Upper lobe of left lung (tissue), 6 donors: ENCODE data around the gene GNAT3. TPM values are rescaled to one million over a fixed set of nuclear protein-coding genes. Genes with fewer than 3 reads are reported as not detected.

Source experiments
- ATAC-seq, 2 donors: fragments of 200-7000 bp; cut with Tn5 transposase; one replicate each; pipeline ENCODE4 v1.9.1; 2022; ENCODE audit warnings: mild to moderate bottlenecking in 2 of 2, moderate library complexity in 2 of 2; ENCODE audit not compliant: low FRiP score in 2 of 2
- DNase-seq, 2 donors: peaks; one replicate each; pipeline ENCODE4 v3.0.0-alpha.2; 2019 to 2020
- H3K27ac ChIP-seq, 4 donors: fragments of 200-600 bp; sonication (generic); one replicate each; pipeline ENCODE4 v1.5.1; 2016 to 2019
- H3K27me3 ChIP-seq, 4 donors: fragments of 200-600 bp; sonication (generic); one replicate each; pipeline ENCODE4 v1.5.1; 2017 to 2019
- H3K36me3 ChIP-seq, 4 donors: fragments of 200-600 bp; sonication (generic); one replicate each; pipeline ENCODE4 v1.5.1; 2016 to 2019
- H3K4me1 ChIP-seq, 4 donors: fragments of 200-600 bp; sonication (generic); one replicate each; pipeline ENCODE4 v1.5.1; 2018 to 2019
- H3K4me3 ChIP-seq, 4 donors: fragments of 200-600 bp; sonication (generic); one replicate each; pipeline ENCODE4 v1.5.1; 2017 to 2019; ENCODE audit warnings: mild to moderate bottlenecking in 2 of 4, moderate library complexity in 1 of 4
- H3K9me3 ChIP-seq, 4 donors: fragments of 200-600 bp; sonication (generic); one replicate each; pipeline ENCODE4 v1.5.1; 2018 to 2019
- CTCF ChIP-seq, 6 experiments: fragments of 450-650 bp in 4 of 6; fragments of 200-600 bp in 2 of 6; sonication (generic) in 2 of 6; IDR thresholded peaks; one replicate each; pipeline ENCODE4 v1.5.1; 2016 to 2019; ENCODE audit warnings: antibody characterized with exemption in 6 of 6
- EP300 ChIP-seq, 4 donors: sonication (generic); formaldehyde crosslinking; IDR thresholded peaks; one replicate each; pipeline ENCODE4 v1.5.1; 2017; ENCODE audit warnings: antibody characterized with exemption in 4 of 4, control low read depth in 2 of 4
- POLR2A ChIP-seq, 4 donors: fragments of 450-650 bp; IDR thresholded peaks; one replicate each; pipeline ENCODE4 v1.5.1; 2016 to 2017; ENCODE audit warnings: antibody characterized with exemption in 4 of 4, mild to moderate bottlenecking in 2 of 4
- POLR2AphosphoS5 ChIP-seq, 2 donors: sonication (generic); formaldehyde crosslinking; IDR thresholded peaks; one replicate each; pipeline ENCODE4 v1.5.1; 2017; ENCODE audit warnings: antibody characterized with exemption in 2 of 2
- WGBS, 2 donors: methylation state at CpG; one replicate each; pipeline ENCODE4 v1.1.5; 2017 to 2018; 5-methylcytosine and 5-hydroxymethylcytosine counted together
- total RNA-seq, 6 donors: library from RNA; depleted of rRNA in 4 of 6; stranded (reverse); fragments of >200 nt in 4 of 6; gene quantifications; one replicate each; pipeline versions ENCODE4 v1.1.0 to v1.2.1, GENCODE V29; 2016 to 2021
- donor health status: DM: no; HTN: no; CAD: no; lungs with moderate emphysema.
- donor health status: DM: no; HTN: yes; CAD: no; lungs with severe emphysema.

The GNAT3 gene
- total RNA-seq, 6 donors from 2014 or later, result not detected

GRCh38 chr7:80472491-80473200, 39.2 kb downstream of the GNAT3 start:
- ATAC-seq, result no peak
- Histone ChIP-seq H3K36me3 (no peaks in the 10 kb centered on the region), H3K27ac (no peak overlapping the region), H3K4me1 (no peaks in the 10 kb centered on the region), H3K4me3 (no peak overlapping the region), H3K9me3 (no peaks in the 10 kb centered on the region), H3K27me3 (no peaks in the 10 kb centered on the region)
- WGBS, 2 donors, result 55 to 63% methylated on average over 4 of the region's 4 CpGs
- no peak for TF ChIP-seq CTCF (IDR thresholded peaks at IDR 0.05)
- TF ChIP-seq POLR2A (IDR thresholded peaks at IDR 0.05), result no peak
- no peak for TF ChIP-seq POLR2AphosphoS5 (IDR thresholded peaks at IDR 0.05)
- no peak for TF ChIP-seq EP300 (IDR thresholded peaks at IDR 0.05)
- DNase-seq, result no peak

GRCh38 chr7:80468931-80469714, 42.7 kb downstream of the GNAT3 start:
- ATAC-seq, result no peak

GRCh38 chr7:80467069-80467468, 44.8 kb downstream of the GNAT3 start:
- no peak for DNase-seq
- no peak for TF ChIP-seq POLR2A (IDR thresholded peaks at IDR 0.05)
- no peak for ATAC-seq
- 47 to 48% methylated on average over 3 of the region's 3 CpGs for WGBS, 2 donors
- Histone ChIP-seq H3K4me3 (no peak overlapping the region), H3K4me1 (peaks cover 0 to 3% (median 0%) of the 10 kb centered on the region in 4 donors), H3K36me3 (no peaks in the 10 kb centered on the region), H3K9me3 (no peaks in the 10 kb centered on the region), H3K27ac (no peak overlapping the region), H3K27me3 (no peaks in the 10 kb centered on the region)

More at GRCh38 chr7:80468931-80469714, 42.7 kb downstream of the GNAT3 start:
- WGBS, 2 donors, result 72 to 92% methylated on average over 3 of the region's 3 CpGs
- TF ChIP-seq POLR2A (IDR thresholded peaks at IDR 0.05), result no peak
- no peak for TF ChIP-seq EP300 (IDR thresholded peaks at IDR 0.05)
- TF ChIP-seq POLR2AphosphoS5 (IDR thresholded peaks at IDR 0.05), result no peak
- Histone ChIP-seq H3K27ac (no peak overlapping the region), H3K36me3 (no peaks in the 10 kb centered on the region), H3K9me3 (no peaks in the 10 kb centered on the region), H3K4me3 (no peak overlapping the region), H3K27me3 (no peaks in the 10 kb centered on the region), H3K4me1 (peaks cover 0 to 3% (median 0%) of the 10 kb centered on the region in 4 donors)
- DNase-seq, result no peak

- DNase-seq, result no peak
- TF ChIP-seq POLR2A (IDR thresholded peaks at IDR 0.05) (no peak), CTCF (IDR thresholded peaks at IDR 0.05) (no peak), EP300 (IDR thresholded peaks at IDR 0.05) (no peak), POLR2AphosphoS5 (IDR thresholded peaks at IDR 0.05) (no peak)
- Histone ChIP-seq H3K4me1 (peaks cover 0 to 3% (median 0%) of the 10 kb centered on the region in 4 donors), H3K9me3 (no peaks in the 10 kb centered on the region), H3K27me3 (no peaks in the 10 kb centered on the region), H3K4me3 (no peak overlapping the region), H3K36me3 (no peaks in the 10 kb centered on the region), H3K27ac (no peak overlapping the region)
- 93 to 97% methylated on average over 1 of the region's 1 CpG for WGBS, 2 donors
- no peak for ATAC-seq
These were observed 45.2 kb downstream of the GNAT3 start for GRCh38 chr7:80466636-80467035.

- no peak for DNase-seq
- Histone ChIP-seq H3K27me3 (no peaks in the 10 kb centered on the region), H3K36me3 (no peaks in the 10 kb centered on the region), H3K9me3 (no peaks in the 10 kb centered on the region), H3K27ac (no peak overlapping the region), H3K4me3 (no peak overlapping the region), H3K4me1 (peaks cover 0 to 3% (median 0%) of the 10 kb centered on the region in 4 donors)
- TF ChIP-seq POLR2AphosphoS5 (IDR thresholded peaks at IDR 0.05) (no peak), EP300 (IDR thresholded peaks at IDR 0.05) (no peak), CTCF (IDR thresholded peaks at IDR 0.05) (no peak), POLR2A (IDR thresholded peaks at IDR 0.05) (no peak)
- no peak for ATAC-seq
These were observed 47.7 kb downstream of the GNAT3 start for GRCh38 chr7:80464211-80464610.
